HepG2 (cell line): ENCODE data around the gene NSFL1C. TPM values are rescaled to one million over a fixed set of nuclear protein-coding genes. Genes with fewer than 3 reads are reported as not detected.

ENCODE experiments used
- ARID5B ChIP-seq: IDR thresholded peaks from 2 replicates; pipeline ENCODE4 v1.4.0; 2020; ENCODE audit warnings: mild to moderate bottlenecking, missing genetic modification reagents
- MIXL1 ChIP-seq: IDR thresholded peaks from 2 replicates; pipeline ENCODE4 v1.6.1; 2016
- SKI ChIP-seq: fragments of 450-650 bp; IDR thresholded peaks from one replicate; pipeline ENCODE4 v1.6.1; 2018; ENCODE audit warnings: mild to moderate bottlenecking; ENCODE audit not compliant: partially characterized antibody
- SOX13 ChIP-seq, 3 experiments: fragments of 450-650 bp in 1 of 3; sonication (generic) in 1 of 3; formaldehyde crosslinking in 1 of 3; IDR thresholded peaks in 2 of 3; conservative IDR thresholded peaks in 1 of 3; 2 replicates each; pipeline versions ENCODE4 v1.5.0 to v1.6.1; 2016 to 2020; ENCODE audit warnings: antibody characterized with exemption in 1 of 3, mild to moderate bottlenecking in 1 of 3, missing compliant biosample characterization in 1 of 3, missing genetic modification reagents in 1 of 3, moderate library complexity in 1 of 3
- ZBED4 ChIP-seq: sonication (generic); formaldehyde crosslinking; IDR thresholded peaks from 2 replicates; pipeline ENCODE4 v1.4.0; 2020; ENCODE audit warnings: missing genetic modification reagents, borderline replicate concordance
- ZBTB44 ChIP-seq: sonication (generic); formaldehyde crosslinking; IDR thresholded peaks from 2 replicates; pipeline ENCODE4 v1.4.0; 2020; ENCODE audit warnings: missing genetic modification reagents
- ZNF343 ChIP-seq: sonication (generic); formaldehyde crosslinking; IDR thresholded peaks from 2 replicates; pipeline ENCODE4 v1.4.0; 2020; ENCODE audit warnings: mild to moderate bottlenecking, missing genetic modification reagents
- ZNF639 ChIP-seq: conservative IDR thresholded peaks from 2 replicates; pipeline ENCODE4 v1.6.1; 2018; ENCODE audit warnings: missing genetic modification reagents
- ZNF691 ChIP-seq: sonication (generic); formaldehyde crosslinking; IDR thresholded peaks from 2 replicates; pipeline ENCODE4 v1.4.0; 2020; ENCODE audit warnings: missing genetic modification reagents, low read depth, mild to moderate bottlenecking, borderline replicate concordance
- ZNF781 ChIP-seq: sonication (generic); formaldehyde crosslinking; IDR thresholded peaks from 2 replicates; pipeline ENCODE4 v1.5.1; 2020; ENCODE audit warnings: borderline replicate concordance, mild to moderate bottlenecking, missing genetic modification reagents; ENCODE audit errors: not compliant biosample characterization
- polyA plus RNA-seq, 8 experiments: library from polyadenylated mRNA; depleted of rRNA in 3 of 8; stranded (reverse) in 7 of 8; unstranded in 1 of 8; fragments of >200 nt; fragmentation: Illumina TruSeq in 4 of 8; extraction: Trizol in 4 of 8; gene quantifications; 2 replicates each; pipeline versions ENCODE4 v1.2.1 to v1.2.3, GENCODE V29; 2011 to 2016; ENCODE audit warnings: low read depth in 4 of 8, missing spikeins in 1 of 8, mixed read lengths in 1 of 8; ENCODE audit not compliant: insufficient read depth in 1 of 8
- total RNA-seq, 5 experiments: library from RNA; depleted of rRNA; stranded (reverse); fragments of >200 nt; fragmentation: Illumina TruSeq; extraction: Trizol; gene quantifications; 2 replicates each; pipeline ENCODE4 v1.2.3, GENCODE V29; 2016; ENCODE audit warnings: low read depth in 1 of 5

NSFL1C gene
- total and polyA plus RNA-seq, 2 of the 13 experiments (the other 11 are each of a cell fraction or from before 2014, with no cell fraction given) = 22.9 to 62.7 TPM

- TF ChIP-seq ZNF691 (CRISPR knock-in tag) = peak; percentile 70; the same call in 1 of the 2 replicates
- peak; percentile 83; the same call in 1 of the 2 replicates for TF ChIP-seq MIXL1
- peak; percentile 48; the same call in 1 of the 2 replicates for TF ChIP-seq ZBED4 (CRISPR knock-in tag)
- TF ChIP-seq ZNF639 (CRISPR knock-in tag) = peak; percentile 63; the same call in 1 of the 2 replicates
- TF ChIP-seq SOX13 (IDR thresholded peaks at IDR 0.05) = no peak
- TF ChIP-seq SOX13 (CRISPR knock-in tag; conservative IDR thresholded peaks at IDR 0.05 in 1 of 2, IDR thresholded peaks at IDR 0.05 in 1 of 2) = peak in 1 of 2 experiments; percentile 37; a peak in 2 of 4 replicates
- TF ChIP-seq ZNF781 (CRISPR knock-in tag) = peak; percentile 89
- TF ChIP-seq ARID5B (CRISPR knock-in tag) = peak; percentile 90
- TF ChIP-seq ZBTB44 (CRISPR knock-in tag) = no peak
- peak; percentile 92; the same call in 1 of the 2 replicates for TF ChIP-seq ZNF343 (CRISPR knock-in tag)
- peak; percentile 87 for TF ChIP-seq SKI
These were observed 73.7 kb downstream of the NSFL1C start, which contains the start of gene FKBP1A (continued) for GRCh38 chr20:1392693-1393506.
